OCI-LY1 (cell line): ENCODE measurements around the gene MNX1.

ENCODE experiments used
- CTCF ChIP-seq: fragments of 200-600 bp; sonication (generic), shearing (Covaris generic); IDR thresholded peaks from 2 replicates; pipeline ENCODE4 v1.5.1; 2017; ENCODE audit warnings: mild to moderate bottlenecking, antibody characterized with exemption, low read length, moderate library complexity, mixed read lengths
- EZH2 ChIP-seq: fragments of 200-600 bp; sonication (generic), shearing (Covaris generic); IDR thresholded peaks from 2 replicates; pipeline ENCODE4 v1.8.0; 2017; ENCODE audit warnings: borderline replicate concordance, mixed run types, mild to moderate bottlenecking, antibody characterized with exemption, low read length, moderate library complexity, mixed read lengths

DNA sequence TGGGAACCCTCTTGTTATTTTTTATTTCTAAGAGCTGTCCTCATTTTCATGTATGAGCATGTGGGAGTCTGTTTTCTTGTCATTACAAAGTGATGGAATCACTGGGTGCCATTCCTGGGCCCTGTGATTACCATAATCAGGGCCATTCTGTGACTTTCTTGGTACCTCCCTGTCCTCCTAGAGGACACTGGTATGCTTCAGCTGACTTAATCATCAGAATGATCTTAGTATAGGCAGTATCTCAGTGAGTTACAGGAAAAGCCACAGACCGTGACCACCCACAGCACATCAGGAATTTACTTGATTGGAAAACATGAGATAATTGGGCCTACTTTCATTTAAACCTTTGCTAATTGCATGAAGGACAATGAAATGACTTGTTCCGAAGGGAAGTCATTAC lies 53.7 kb downstream of the MNX1 start:
- TF ChIP-seq CTCF, result no peak
- no peak for TF ChIP-seq EZH2
